GM12872 (cell line): ENCODE measurements around the gene TAS1R1.

Source experiments
- CTCF ChIP-seq: IDR thresholded peaks from 3 replicates; pipeline ENCODE4 v1.5.1; 2011; ENCODE audit warnings: low read depth, mild to moderate bottlenecking, low read length, moderate library complexity; ENCODE audit not compliant: insufficient read depth

Gene TAS1R1

DNA sequence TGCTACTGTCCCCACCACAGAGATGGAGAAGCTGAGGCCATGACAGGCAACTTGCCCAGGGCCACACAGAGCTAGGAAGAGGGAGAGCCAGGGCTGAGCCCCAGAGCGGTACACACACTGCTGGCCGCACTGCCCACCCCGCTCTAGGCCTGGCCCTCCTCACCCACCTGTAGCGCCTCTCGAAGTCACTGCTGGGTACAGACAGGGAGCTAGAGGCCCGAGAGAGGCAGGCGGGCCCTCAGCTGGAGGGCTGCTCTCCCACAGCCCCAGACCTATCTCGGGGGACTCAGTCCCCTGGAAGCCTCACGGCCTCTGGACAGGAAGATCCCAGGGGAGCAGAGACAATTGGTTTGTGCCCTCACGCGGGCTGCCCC is 46.3 kb upstream of the TAS1R1 start:
- no peak for TF ChIP-seq CTCF

DNA sequence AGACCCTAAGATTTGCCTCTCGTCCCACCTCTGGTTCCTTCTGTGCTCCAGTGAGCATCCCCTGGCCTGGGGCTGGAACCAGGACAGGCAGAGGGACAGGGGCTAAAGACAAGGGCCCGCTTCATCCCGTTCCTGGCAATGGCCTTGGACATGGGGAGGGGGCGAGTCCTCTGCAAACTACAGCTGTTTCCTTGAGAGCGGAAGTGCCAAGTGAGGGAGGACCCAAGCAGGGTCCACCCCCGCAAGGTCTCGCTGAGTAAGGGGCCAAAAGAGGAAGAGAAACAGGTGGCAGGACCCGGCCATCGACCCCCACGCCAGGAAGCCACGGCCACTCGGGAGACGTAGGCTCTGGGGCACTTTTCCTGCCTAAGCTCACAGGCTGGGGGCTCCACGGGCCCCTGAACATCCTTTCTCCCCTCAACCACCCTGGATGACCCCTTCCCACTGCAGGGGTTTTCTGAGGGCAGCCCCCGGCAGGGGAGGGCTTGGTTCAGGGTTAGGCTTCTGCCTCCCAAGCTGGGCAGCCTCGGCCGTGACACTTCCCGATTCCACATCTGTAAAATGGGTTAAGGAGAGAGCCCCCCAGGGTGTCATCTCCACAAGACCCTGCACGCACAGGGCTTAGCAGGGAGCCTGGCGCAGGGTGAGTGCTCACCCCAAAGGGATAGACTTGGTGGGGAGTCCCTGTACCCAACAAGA is 45.7 kb upstream of the TAS1R1 start:
- no peak for TF ChIP-seq CTCF

- no peak for TF ChIP-seq CTCF
These were observed 45.2 kb upstream of the TAS1R1 start for GRCh38 chr1:6509919-6510291.

GRCh38 chr1:6510493-6510892 is 44.6 kb upstream of the TAS1R1 start:
- TF ChIP-seq CTCF = no peak

DNA sequence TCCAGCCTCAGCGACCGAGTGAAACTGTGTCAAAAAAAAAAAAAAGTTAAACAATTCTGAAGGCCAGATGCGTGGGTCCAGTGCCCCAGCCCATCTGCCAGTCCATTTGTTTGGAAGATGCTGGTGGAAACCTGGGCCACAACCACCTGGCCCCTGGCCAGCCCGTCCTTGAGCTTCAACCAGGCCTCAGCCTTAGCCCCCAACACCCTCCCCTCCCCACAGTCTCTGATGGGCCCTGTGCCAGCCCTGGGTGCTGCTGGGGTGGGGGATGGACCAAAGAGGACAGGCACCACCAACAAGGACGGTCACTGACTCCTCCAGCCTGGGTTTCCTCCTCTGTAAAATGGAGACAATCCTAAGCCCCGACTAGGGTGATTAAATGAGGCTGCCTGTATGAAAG is 44.1 kb upstream of the TAS1R1 start:
- TF ChIP-seq CTCF = no peak

DNA sequence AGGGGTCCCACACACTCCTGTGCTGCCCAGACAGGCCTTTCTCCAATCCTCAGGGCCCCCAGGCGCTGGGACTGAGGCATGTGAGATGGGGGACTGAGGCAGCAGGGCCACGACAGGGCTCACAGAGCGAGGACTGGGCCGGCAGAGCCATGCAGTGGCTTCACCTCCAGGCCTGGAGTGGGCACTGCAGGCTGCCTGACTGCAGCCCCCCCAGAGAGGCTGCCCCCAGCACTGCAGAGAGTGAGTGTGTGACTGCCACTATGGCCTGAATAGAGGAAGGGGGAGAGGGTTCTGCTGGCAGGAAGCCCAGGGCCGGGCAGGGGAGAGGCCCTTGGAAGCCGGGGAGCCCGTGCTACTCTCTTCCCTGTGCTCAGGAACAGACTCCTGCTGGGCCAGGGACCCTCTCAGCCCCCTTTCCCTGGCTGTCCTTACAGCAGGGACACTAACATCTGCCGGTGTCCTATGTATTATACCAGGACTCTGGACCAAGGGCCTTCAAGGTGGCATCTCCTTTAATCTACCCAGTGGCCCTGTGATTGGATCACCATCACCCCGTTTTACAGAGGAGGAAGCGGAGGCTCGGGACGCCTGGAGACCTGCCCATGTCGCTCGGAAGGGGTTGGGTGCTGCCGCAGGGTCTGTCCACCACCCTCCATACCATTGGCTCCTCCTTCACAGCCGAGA is 43.4 kb upstream of the TAS1R1 start:
- TF ChIP-seq CTCF = no peak

GRCh38 chr1:6512245-6512907 is 42.7 kb upstream of the TAS1R1 start:
- no peak for TF ChIP-seq CTCF
